Pancreas (tissue), 10 donors: Measurements from ENCODE around the gene HTR3D. TPM values are rescaled to one million over a fixed set of nuclear protein-coding genes. Genes with fewer than 3 reads are reported as not detected.
A peak's percentile ranks its signal among the peaks of the same experiment; 100 is the strongest.

Experiments
- ATAC-seq, 4 donors: fragments of 200-7000 bp; cut with Tn5 transposase; one replicate each; pipeline versions ENCODE4 v1.8.0 to v1.9.1; 2020; ENCODE audit warnings: mild to moderate bottlenecking in 4 of 4, moderate library complexity in 4 of 4
- DNase-seq, 6 donors: peaks; one replicate each; pipeline ENCODE4 v3.0.0-alpha.2; 2020
- FAIRE-seq: peaks from 2 replicates; lab custom pipeline; 2012; peaks lifted over from hg19 to GRCh38; lab: Jason Lieb, UNC
- H3K27ac ChIP-seq, 4 donors: fragments of 200-600 bp; sonication (generic); 1 replicate in 3 of 4; 2 replicates in 1 of 4; pipeline versions ENCODE4 v1.5.0 to v1.8.0; 2020
- H3K27me3 ChIP-seq, 4 donors: fragments of 200-600 bp; one replicate each; pipeline ENCODE4 v1.8.0; 2021
- H3K36me3 ChIP-seq, 3 donors: fragments of 200-600 bp; sonication (generic) in 1 of 3; one replicate each; pipeline versions ENCODE4 v1.5.0 to v1.8.0; 2020 to 2021
- H3K4me1 ChIP-seq, 3 donors: fragments of 200-600 bp; one replicate each; pipeline ENCODE4 v1.8.0; 2021
- H3K4me3 ChIP-seq, 4 donors: fragments of 200-600 bp; sonication (generic) in 2 of 4; one replicate each; pipeline versions ENCODE4 v1.5.0 to v1.8.0; 2020 to 2021
- H3K9me3 ChIP-seq, 4 donors: fragments of 200-600 bp; one replicate each; pipeline ENCODE4 v1.8.0; 2021
- WGBS, 2 donors: extraction: QIAGEN DNeasy Blood & Tissue Kit; methylation state at CpG; one replicate each; pipeline ENCODE4 v1.1.7; 2013; 5-methylcytosine and 5-hydroxymethylcytosine counted together
- intact Hi-C, 3 donors: fragments of 100-400 bp; cut with DNase I; formaldehyde crosslinking; loops; one replicate each; pipeline versions ENCODE4 v1.11.1 to v1.14.2; 2022
- polyA plus RNA-seq, 2 donors: library from polyadenylated mRNA; stranded (reverse); fragments of 200-250 nt; gene quantifications; one replicate each; pipeline ENCODE4 v1.2.3, GENCODE V29; 2013
- total RNA-seq, 6 donors: library from RNA; stranded (reverse); fragmentation: NEBNext Ultra II Directional in 4 of 6; extraction: Animal tissue kit (Norgen Biotek cat#: 25700) in 4 of 6; gene quantifications; one replicate each; pipeline versions ENCODE4 v1.2.1 to v1.2.4, GENCODE V29; 2021 to 2023
- TF ChIP-seq, protein P1 (sequence below), 4 donors: fragments of 200-600 bp; sonication (generic) in 3 of 4; IDR thresholded peaks; one replicate each; pipeline versions ENCODE4 v1.5.0 to v1.8.0; 2021; ENCODE audit warnings: antibody characterized with exemption in 4 of 4
- donor health status: healthy with polysubstance abuse.
- donor health status: DM: no; HTN: no; CAD: no; lungs with moderate emphysema.
- donor health status: DM: no; HTN: no; CAD: no.
- donor health status: control.
- donor health status: control.
- donor health status: Bipolar disorder and iron deficiency.
- donor health status: DM: yes; HTN: yes; CAD: no.
- donor health status: DM: no; HTN: no; CAD: no.
- donor health status: DM: no; HTN: no; CAD: no.
- donor health status: DM: yes; HTN: yes; CAD: no.

The HTR3D gene
- total and polyA plus RNA-seq, 8 donors, result not detected

DNA sequence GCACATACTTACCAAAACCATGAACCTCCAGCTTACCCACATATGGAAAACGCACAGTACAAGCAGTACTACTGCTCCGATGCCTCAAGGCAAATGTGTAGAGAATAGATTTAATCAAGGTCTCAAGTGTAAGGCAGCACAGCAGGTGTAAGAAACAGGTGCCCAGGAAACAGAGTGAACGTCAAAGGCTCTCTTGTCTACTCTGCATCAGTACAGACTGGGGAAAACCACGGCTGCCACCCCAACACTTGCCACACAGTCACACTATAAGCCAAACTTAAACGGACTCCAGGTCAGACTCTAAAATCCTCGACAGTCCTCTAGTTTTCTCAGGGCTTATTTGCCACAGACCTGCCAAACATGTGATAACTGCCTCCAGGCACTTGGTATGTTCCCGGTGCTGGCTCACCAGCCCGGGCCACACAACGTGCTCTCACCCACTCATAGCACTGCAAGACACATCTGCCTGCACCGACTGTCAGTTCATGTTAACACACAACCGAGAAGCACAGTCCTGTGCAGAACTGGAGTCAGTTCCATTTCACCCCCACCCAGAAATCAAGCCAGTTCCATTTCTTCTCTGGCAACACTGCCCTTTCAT, 44.4 kb upstream of the HTR3D start:
- Histone ChIP-seq H3K27ac (no peak overlapping the region), H3K4me3 (no peak overlapping the region), H3K9me3 (no peaks in the 10 kb centered on the region), H3K27me3 (no peaks in the 10 kb centered on the region), H3K4me1 (peaks cover 0 to 8% (median 0%) of the 10 kb centered on the region in 3 donors), H3K36me3 (no peaks in the 10 kb centered on the region)
- DNase-seq (no peak), FAIRE-seq (no peak), ATAC-seq (peak in 2 of 4 donors; percentile 38 to 54)
- TF ChIP-seq, protein P1, sequence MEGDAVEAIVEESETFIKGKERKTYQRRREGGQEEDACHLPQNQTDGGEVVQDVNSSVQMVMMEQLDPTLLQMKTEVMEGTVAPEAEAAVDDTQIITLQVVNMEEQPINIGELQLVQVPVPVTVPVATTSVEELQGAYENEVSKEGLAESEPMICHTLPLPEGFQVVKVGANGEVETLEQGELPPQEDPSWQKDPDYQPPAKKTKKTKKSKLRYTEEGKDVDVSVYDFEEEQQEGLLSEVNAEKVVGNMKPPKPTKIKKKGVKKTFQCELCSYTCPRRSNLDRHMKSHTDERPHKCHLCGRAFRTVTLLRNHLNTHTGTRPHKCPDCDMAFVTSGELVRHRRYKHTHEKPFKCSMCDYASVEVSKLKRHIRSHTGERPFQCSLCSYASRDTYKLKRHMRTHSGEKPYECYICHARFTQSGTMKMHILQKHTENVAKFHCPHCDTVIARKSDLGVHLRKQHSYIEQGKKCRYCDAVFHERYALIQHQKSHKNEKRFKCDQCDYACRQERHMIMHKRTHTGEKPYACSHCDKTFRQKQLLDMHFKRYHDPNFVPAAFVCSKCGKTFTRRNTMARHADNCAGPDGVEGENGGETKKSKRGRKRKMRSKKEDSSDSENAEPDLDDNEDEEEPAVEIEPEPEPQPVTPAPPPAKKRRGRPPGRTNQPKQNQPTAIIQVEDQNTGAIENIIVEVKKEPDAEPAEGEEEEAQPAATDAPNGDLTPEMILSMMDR (IDR thresholded peaks at IDR 0.05), result no peak
- WGBS, 2 donors, result 53 to 56% methylated on average over 11 of the region's 11 CpGs
- intact Hi-C loops, result no loop called here

DNA sequence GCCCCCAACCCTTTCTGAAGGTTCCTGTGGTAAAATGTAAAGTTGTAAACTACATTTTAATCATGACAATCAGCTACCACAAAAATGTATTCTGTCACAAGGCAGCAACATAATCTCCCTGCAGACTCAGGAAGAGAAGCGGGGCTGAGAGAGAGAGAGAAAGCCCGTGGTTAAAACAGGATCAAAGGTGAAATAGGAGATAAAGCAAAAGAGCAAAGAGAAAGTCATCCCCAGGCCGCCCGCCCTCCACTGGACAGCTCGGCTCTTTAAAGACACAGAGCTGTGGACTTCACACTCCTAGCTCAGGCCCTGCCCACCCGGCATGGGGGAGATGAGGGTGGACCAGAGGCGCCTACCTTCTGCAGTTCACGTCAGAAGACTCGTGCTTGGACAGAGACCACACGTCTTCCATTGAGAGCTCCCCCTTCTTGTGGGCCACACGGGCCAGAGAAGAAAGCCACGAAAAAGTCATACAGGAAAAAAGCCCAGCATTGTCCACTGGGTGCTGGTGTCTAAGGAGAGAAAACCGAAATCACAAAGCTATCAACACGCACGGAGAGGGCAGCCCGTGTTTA, 43.2 kb upstream of the HTR3D start:
- no peak for ATAC-seq
- FAIRE-seq, result no peak
- TF ChIP-seq, protein P1 (IDR thresholded peaks at IDR 0.05), result no peak
- intact Hi-C loops, result no loop called here
- no peaks in the 10 kb centered on the region for H3K27me3 ChIP-seq
- 86 to 89% methylated on average over 16 of the region's 16 CpGs for WGBS, 2 donors
- H3K36me3 ChIP-seq, result no peaks in the 10 kb centered on the region
- no peak overlapping the region for H3K27ac ChIP-seq
- no peak for DNase-seq
- H3K9me3 ChIP-seq, result no peaks in the 10 kb centered on the region
- H3K4me1 ChIP-seq, result peaks cover 0 to 8% (median 0%) of the 10 kb centered on the region in 3 donors
- H3K4me3 ChIP-seq, result no peak overlapping the region

DNA sequence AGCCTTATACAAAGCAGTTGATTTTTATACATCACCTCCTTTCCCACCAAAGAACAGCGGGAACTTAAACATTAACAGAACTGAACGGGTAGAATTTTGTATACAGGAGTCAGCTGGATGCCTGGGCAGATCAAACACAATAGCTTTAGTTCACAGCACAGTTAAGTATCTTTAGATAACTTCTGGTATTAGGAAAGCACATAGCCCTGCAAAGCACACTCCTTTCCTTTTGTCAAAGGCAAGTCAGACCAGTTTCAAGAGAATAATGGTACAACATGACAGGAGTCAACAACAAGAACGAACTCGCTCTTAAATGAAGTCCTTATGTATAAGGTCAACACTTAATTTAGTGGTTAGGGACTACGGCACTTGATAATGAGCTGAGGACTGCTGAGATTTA, 40.1 kb upstream of the HTR3D start:
- no peak for FAIRE-seq
- no peak for DNase-seq
- no peaks in the 10 kb centered on the region for H3K36me3 ChIP-seq
- ATAC-seq, result no peak
- intact Hi-C loops, result no loop called here
- H3K4me3 ChIP-seq, result no peak overlapping the region
- no peak overlapping the region for H3K27ac ChIP-seq
- H3K4me1 ChIP-seq, result no peaks in the 10 kb centered on the region
- H3K9me3 ChIP-seq, result no peaks in the 10 kb centered on the region
- H3K27me3 ChIP-seq, result no peaks in the 10 kb centered on the region
- 60 to 67% methylated on average over 5 of the region's 5 CpGs for WGBS, 2 donors
- TF ChIP-seq, protein P1 (IDR thresholded peaks at IDR 0.05), result no peak

DNA sequence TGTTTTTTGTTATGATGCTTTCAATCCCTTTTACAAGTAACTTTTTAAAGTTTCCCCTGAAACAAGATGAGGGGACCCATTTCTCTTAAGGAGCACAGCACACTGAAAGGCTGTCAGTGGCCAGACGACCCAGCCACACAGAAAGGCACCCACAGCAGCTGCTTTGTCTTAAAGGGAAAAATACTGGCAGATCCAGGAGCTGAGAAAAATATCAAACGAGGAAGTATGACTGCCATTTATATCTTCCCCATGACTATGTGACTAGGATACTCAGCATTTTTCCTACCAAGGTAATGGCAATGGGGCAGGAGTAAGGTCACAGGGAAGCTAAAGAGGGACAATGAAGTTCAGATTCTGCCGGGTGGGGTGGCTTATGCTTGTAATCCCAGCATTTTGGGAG, 29.8 kb upstream of the HTR3D start:
- Histone ChIP-seq H3K27ac (no peak overlapping the region), H3K27me3 (no peaks in the 10 kb centered on the region), H3K9me3 (no peaks in the 10 kb centered on the region), H3K36me3 (no peaks in the 10 kb centered on the region), H3K4me1 (peaks cover 0 to 9% (median 0%) of the 10 kb centered on the region in 3 donors), H3K4me3 (no peak overlapping the region)
- intact Hi-C loops, result loop anchor here in 1 of 3 donors (10.0 kb wide), 1 partner anchor 97 kb away; no protein-coding TSS in a partner anchor
- DNase-seq (no peak), FAIRE-seq (no peak), ATAC-seq (no peak)
- WGBS, 2 donors, result 74 to 77% methylated on average over 3 of the region's 3 CpGs
- TF ChIP-seq, protein P1 (IDR thresholded peaks at IDR 0.05), result no peak

DNA sequence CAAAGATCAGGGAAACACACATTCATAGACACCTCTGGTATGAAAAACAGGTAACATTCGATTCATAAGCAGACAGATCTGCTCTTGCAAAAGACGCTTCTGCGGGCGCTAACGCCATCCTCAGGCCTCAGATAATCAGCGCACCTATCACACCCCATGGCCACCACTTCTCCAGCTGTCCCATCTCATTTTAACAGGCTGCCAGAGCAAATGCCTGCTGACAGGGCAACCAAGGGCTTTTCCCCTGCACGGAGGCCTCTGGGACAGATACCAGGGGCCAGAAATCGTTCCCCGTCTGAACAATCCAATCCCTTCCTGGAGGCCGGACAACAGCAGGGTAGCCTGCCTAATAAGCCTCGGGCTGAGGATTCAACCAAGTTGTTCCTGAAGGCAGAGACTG, 29.1 kb upstream of the HTR3D start:
- ATAC-seq (no peak), FAIRE-seq (no peak), DNase-seq (no peak)
- 94 to 95% methylated on average over 11 of the region's 11 CpGs for WGBS, 2 donors
- H3K27ac ChIP-seq, result no peak overlapping the region
- TF ChIP-seq, protein P1 (IDR thresholded peaks at IDR 0.05), result no peak
- H3K4me1 ChIP-seq, result peaks cover 0 to 9% (median 0%) of the 10 kb centered on the region in 3 donors
- intact Hi-C loops, result loop anchor here in 1 of 3 donors (10.0 kb wide), 1 partner anchor 98 kb away; no protein-coding TSS in a partner anchor
- H3K4me3 ChIP-seq, result no peak overlapping the region
- no peaks in the 10 kb centered on the region for H3K36me3 ChIP-seq
- no peaks in the 10 kb centered on the region for H3K27me3 ChIP-seq
- no peaks in the 10 kb centered on the region for H3K9me3 ChIP-seq
